ENCODE results near the gene SULT4A1.

Gene SULT4A1

GRCh38 chr22:43828725-43828997 is 33.7 kb downstream of the SULT4A1 start:
- DNase-seq (ENCODE audit: low read depth) = no peak

- DNase-seq (ENCODE audit: low read depth) = no peak
Measured at GRCh38 chr22:43827926-43828724, 34.2 kb downstream of the SULT4A1 start.

GRCh38 chr22:43827003-43827735 is 35.1 kb downstream of the SULT4A1 start:
- no peak for DNase-seq (ENCODE audit: low read depth)

GRCh38 chr22:43826142-43827002 is 35.9 kb downstream of the SULT4A1 start:
- DNase-seq (ENCODE audit: low read depth) = peak; percentile 24

DNA sequence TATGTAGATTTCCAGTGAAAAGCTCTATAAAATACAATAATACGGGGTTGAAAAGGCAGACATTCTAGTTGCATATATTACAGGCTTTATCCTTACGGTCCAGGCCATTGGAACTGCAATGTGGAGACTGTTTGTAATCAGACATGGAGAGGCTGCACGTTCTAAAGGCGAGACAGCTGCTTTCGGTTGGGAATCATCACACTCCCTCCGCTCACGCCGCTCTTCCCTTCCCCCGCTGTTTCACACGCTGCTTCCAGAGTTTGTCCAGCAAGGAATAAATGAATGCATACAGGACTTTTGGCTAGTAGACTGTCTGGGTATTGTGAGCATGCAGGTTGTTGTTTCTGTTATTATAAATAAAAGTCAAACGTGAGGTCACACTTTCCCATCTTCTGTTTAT is 36.7 kb downstream of the SULT4A1 start:
- DNase-seq (ENCODE audit: low read depth) = no peak

DNA sequence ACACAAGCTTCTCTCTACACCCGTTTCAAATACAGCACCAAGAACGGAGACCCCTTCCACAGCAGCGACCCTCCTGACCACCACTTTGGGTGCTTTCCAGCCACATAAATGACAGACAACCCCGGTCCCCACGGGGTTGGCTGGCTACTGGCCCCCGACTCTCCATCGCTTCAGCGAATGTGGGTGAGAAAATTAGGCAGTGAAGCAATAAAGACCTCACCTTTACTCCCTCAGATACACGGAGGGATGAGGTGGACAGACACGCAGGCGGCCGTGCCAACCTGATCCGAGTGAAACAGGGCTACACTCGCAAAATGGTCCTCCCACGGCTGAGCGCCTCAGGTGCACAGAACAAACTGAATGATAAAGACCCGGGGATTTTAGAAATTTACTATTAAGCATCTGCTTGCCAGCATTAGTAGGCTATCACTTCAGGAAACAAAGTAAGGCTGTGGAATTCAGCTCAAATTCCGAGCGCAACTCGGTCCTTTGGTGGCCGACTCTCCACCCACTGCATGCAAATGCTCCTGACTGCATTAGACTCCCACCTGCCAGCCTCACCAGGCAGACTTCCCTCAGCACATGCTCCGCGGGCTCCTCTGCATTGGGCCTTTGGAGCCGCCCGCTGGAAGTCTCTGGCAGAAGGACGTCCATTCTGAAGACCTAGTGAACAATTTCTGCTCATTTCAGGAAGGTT is 37.4 kb downstream of the SULT4A1 start:
- DNase-seq (ENCODE audit: low read depth) = no peak

- no peak for DNase-seq (ENCODE audit: low read depth)
Measured at GRCh38 chr22:43823911-43824665, 38.2 kb downstream of the SULT4A1 start.

DNA sequence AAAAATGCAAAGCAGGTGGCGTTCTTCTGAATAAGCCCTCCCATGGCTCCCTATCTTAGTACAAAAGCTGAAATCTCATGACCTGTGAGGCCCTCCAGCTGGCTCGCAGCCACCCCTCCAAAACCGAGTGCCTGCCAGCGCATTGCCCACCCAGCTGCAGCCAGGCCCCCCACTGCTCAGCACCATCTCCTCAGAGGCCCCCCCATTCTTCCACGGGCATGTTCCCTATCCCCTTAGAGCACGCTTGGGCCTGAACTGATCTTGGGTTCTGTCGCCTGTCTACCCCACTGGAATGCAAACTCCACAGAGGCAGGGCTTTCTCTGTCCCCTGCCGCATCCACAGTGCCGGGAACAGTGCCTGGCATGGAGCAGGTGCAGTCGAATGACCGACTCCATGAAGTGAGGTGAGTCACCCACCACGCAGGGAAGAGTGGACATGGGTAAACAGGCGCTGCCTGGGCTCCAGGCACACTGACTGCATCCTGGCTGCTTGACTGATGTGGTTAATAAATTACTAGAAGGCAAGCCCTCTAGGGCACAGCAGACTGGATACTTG is 38.9 kb downstream of the SULT4A1 start:
- no peak for DNase-seq (ENCODE audit: low read depth)

- DNase-seq (ENCODE audit: low read depth) = no peak
Measured at GRCh38 chr22:43821606-43822425, 40.5 kb downstream of the SULT4A1 start.

DNA sequence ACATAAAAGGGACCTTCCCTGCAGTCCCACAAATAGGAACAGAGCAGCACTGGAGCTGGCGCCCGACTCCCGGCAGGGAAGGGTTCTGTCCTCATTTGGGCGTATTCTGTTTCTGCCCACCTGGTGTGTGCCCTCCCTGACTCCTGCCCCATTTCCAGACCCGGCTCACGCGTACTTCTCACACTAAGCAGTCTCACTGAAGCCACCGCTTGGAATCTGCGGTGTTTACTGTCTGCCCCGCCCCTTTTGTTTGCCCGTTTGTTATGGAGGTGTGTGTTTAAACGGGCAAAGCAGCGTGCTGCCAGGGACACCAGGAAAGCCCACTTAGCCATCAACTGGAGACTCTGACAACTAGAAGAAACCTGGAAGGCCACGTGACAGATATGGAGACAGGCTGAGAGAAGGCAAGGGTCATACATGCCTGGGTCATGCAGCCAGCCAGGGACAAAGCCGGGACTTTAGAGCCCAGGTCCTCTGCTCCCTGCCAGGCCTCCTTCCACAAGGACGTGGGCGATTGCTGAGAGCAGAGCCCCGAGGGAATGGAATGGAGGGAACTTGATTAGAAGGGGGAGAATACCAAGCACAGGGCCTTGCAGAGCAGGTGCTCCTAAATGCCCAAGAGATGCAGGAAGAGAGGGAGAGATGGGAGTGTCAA is 41.5 kb downstream of the SULT4A1 start:
- DNase-seq (ENCODE audit: low read depth) = no peak

GRCh38 chr22:43819931-43820640 is 42.2 kb downstream of the SULT4A1 start:
- DNase-seq (ENCODE audit: low read depth) = no peak

GRCh38 chr22:43819421-43819921 is 42.8 kb downstream of the SULT4A1 start:
- DNase-seq (ENCODE audit: low read depth) = no peak

DNA sequence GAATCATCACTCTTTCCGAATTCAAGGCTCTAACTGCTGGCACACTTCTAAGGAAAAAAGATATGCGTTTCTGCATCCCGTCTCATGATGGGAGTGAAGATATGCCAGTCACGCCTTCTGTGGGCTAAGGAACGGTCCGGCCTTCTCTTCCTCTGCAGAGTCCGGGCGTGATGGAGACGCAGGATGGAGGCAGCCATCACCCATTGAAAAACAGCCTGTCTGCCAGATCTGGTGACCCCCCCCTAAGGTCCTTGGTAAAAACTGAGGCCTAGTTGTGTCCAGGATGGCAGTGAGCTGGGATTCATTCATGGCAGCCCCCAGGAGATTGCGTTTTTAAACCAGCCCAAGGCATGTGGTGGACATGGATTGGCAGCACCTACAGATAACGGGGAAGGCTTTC is 43.3 kb downstream of the SULT4A1 start:
- no peak for DNase-seq (ENCODE audit: low read depth)

GRCh38 chr22:43817402-43817801 is 44.9 kb downstream of the SULT4A1 start:
- no peak for DNase-seq (ENCODE audit: low read depth)

- no peak for DNase-seq (ENCODE audit: low read depth)
Measured at GRCh38 chr22:43814264-43814663, 48.0 kb downstream of the SULT4A1 start.

GRCh38 chr22:43812890-43813289 is 49.4 kb downstream of the SULT4A1 start:
- DNase-seq (ENCODE audit: low read depth) = no peak

DNA sequence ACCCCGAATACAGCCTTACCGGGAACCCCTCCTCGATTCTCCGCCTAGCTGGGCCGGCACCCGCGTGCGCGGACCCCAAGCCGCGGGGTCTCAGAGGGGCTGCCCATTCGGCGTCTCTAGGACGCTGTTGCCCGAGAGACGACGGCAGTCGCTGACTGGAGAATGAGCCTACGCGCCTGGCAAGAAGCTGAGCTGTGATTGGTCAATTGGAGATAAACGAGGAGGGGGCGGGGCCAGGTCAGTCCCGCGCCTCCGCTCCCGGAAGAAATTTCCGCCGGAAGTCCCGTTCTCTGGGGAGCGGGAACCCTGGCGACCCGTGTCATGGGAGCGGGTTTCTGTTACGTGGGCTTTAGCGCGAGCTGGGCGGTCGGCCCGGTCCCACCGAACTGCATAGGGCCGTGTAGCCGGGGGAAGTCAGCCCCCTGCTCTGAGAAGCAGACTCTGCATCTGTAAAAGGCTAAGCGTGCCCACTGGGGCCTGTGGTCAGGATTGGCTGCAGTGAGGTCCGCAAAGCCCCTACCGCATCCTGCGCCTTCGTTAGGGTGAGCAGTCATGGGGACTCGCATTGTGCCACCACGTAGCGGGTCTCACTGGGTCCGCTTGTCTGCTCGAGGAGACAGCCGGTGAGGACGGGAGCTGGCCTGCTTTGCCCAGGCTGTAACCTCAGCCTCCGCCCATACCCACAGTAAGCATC is 50.0 kb downstream of the SULT4A1 start, which contains the start of gene EFCAB6:
EFCAB6 (minus strand) TSS at position 157 of the 694 bp plus-strand sequence. CDS start 29,987 bp downstream, outside the sequence.
- peak; percentile 84 for DNase-seq (ENCODE audit: low read depth)

- peak; percentile 13 for DNase-seq (ENCODE audit: low read depth)
Measured at GRCh38 chr22:43811777-43812148, 50.5 kb downstream of the SULT4A1 start.
